ENCODE measurements around the gene DHRS3. TPM values are rescaled to one million over a fixed set of nuclear protein-coding genes. Genes with fewer than 3 reads are reported as not detected.

Gene DHRS3
- total and polyA plus RNA-seq, 2 experiments from 2014 or later = 12.5 to 15.3 TPM

- H3K4me1 ChIP-seq (ENCODE audit: low read depth) = no peaks in the 10 kb centered on the region
- H3K9me3 ChIP-seq (ENCODE audit: low read depth) = no peaks in the 10 kb centered on the region
- H3K36me3 ChIP-seq = no peaks in the 10 kb centered on the region
- DNase-seq (ENCODE audit: low read depth in 1 of 2, low spot score in 1 of 2) = no peak
- no peaks in the 10 kb centered on the region for H3K27me3 ChIP-seq
- H3K27ac ChIP-seq = no peak overlapping the region
- no peak for TF ChIP-seq CTCF (IDR thresholded peaks at IDR 0.05; ENCODE audit: low read depth, low read length)
- H3K4me3 ChIP-seq = no peak overlapping the region
These were observed 4.5 kb upstream of the DHRS3 start for GRCh38 chr1:12622506-12622905.

- no peak for TF ChIP-seq CTCF (IDR thresholded peaks at IDR 0.05; ENCODE audit: low read depth, low read length)
- no peaks in the 10 kb centered on the region for H3K36me3 ChIP-seq
- H3K27me3 ChIP-seq = no peaks in the 10 kb centered on the region
- peak in 1 of 2 donors; percentile 62 for DNase-seq (ENCODE audit: low read depth in 1 of 2, low spot score in 1 of 2)
- no peaks in the 10 kb centered on the region for H3K4me1 ChIP-seq (ENCODE audit: low read depth)
- H3K27ac ChIP-seq = no peak overlapping the region
- no peak overlapping the region for H3K4me3 ChIP-seq
- no peaks in the 10 kb centered on the region for H3K9me3 ChIP-seq (ENCODE audit: low read depth)
These were observed 3.6 kb upstream of the DHRS3 start for GRCh38 chr1:12621346-12622335.

- Histone ChIP-seq H3K4me3 (no peak overlapping the region), H3K27me3 (no peaks in the 10 kb centered on the region), H3K27ac (no peak overlapping the region), H3K4me1 (ENCODE audit: low read depth) (no peaks in the 10 kb centered on the region), H3K9me3 (ENCODE audit: low read depth) (no peaks in the 10 kb centered on the region), H3K36me3 (no peaks in the 10 kb centered on the region)
- no peak for TF ChIP-seq CTCF (IDR thresholded peaks at IDR 0.05; ENCODE audit: low read depth, low read length)
- no peak for DNase-seq (ENCODE audit: low read depth in 1 of 2, low spot score in 1 of 2)
These were observed 2.9 kb upstream of the DHRS3 start for GRCh38 chr1:12620931-12621330.

GRCh38 chr1:12620488-12620865, 2.5 kb upstream of the DHRS3 start:
- TF ChIP-seq CTCF (IDR thresholded peaks at IDR 0.05; ENCODE audit: low read depth, low read length) = no peak
- H3K9me3 ChIP-seq (ENCODE audit: low read depth) = no peaks in the 10 kb centered on the region
- no peaks in the 10 kb centered on the region for H3K27me3 ChIP-seq
- no peak for DNase-seq (ENCODE audit: low read depth in 1 of 2, low spot score in 1 of 2)
- no peak overlapping the region for H3K27ac ChIP-seq
- peaks cover 4% of the 10 kb centered on the region for H3K4me1 ChIP-seq (ENCODE audit: low read depth)
- H3K36me3 ChIP-seq = no peaks in the 10 kb centered on the region
- H3K4me3 ChIP-seq = no peak overlapping the region

GRCh38 chr1:12619792-12620487, 1.9 kb upstream of the DHRS3 start:
- Histone ChIP-seq H3K4me3 (peak overlapping the region; percentile 63), H3K9me3 (ENCODE audit: low read depth) (no peaks in the 10 kb centered on the region), H3K27me3 (no peaks in the 10 kb centered on the region), H3K36me3 (no peaks in the 10 kb centered on the region), H3K4me1 (ENCODE audit: low read depth) (peaks cover 5% of the 10 kb centered on the region), H3K27ac (no peak overlapping the region)
- DNase-seq (ENCODE audit: low read depth in 1 of 2, low spot score in 1 of 2) = peak; percentile 93
- peak; percentile 96 for TF ChIP-seq CTCF (IDR thresholded peaks at IDR 0.05; ENCODE audit: low read depth, low read length)
